Measurements from ENCODE around the gene TMEM143.
A peak's percentile ranks its signal among the peaks of the same experiment; 100 is the strongest.
"Not testable (repeated sequence)": the region's sequence is repeated elsewhere in the genome, so short reads cannot be mapped to it uniquely, and the experiment has no call there.

Gene TMEM143

DNA sequence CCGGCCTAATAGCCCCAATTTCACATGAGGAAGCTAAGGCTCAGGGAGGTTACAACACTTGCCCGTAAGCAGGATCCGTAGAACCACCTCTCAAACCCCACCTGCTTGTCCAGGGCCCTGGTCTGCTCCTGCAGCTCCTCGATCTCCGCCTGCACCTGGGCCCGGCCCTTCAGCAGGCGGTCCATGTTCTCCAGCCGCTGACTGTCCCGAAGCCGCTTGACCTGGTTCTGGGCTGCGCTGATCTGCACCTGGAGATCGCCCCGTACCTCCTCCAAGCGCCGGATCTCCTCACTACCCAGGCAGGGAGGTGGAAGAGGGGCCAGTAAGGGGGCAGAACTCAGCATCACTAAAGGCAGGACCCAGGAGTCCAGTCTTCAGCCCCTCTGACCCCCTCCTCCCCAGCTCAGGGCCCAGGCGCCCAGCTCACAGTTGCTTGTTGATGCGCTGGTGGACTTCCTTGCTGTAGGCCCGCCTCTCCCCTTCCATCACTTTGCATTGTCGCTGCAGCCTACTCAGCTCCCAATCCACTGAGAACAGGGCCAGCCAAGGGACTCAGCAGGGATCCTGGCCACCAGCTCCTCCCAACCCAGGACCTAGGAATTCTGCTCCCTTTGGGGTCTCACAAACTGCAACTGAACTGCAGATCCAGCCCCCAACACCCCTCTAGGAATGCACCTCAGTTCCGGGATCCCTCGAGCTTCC, 45.3 kb downstream of the TMEM143 start:
- no peak for TF ChIP-seq CTCF (conservative IDR thresholded peaks at IDR 0.05; ENCODE audit: low read length)
- no peak overlapping the region for H3K4me3 ChIP-seq (ENCODE audit: low read length)
- DNase-seq (ENCODE audit: low read depth): no peak

GRCh38 chr19:48317708-48317960, 46.1 kb downstream of the TMEM143 start:
- DNase-seq (ENCODE audit: low read depth); H3K4me3 ChIP-seq (ENCODE audit: low read length): not testable (repeated sequence)

DNA sequence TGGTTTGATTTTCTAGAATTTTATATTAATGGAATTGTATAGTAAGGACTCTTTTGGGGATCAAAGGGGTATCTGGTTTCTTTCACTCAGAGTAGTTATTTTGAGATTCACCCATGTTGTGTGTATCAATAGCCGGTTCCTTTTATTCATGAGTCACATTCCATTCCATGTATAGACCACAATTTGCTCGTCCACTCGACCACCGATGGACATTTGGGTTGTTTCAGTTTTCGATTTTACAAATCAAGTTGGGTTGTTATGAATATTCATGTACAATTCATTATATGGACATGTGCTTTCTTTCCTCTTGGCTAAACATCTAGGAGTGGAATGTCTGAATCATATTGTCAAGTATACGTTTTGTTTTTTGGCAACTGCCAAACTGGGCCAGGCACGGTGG, 48.0 kb downstream of the TMEM143 start:
- no peak for TF ChIP-seq CTCF (conservative IDR thresholded peaks at IDR 0.05; ENCODE audit: low read length)
- no peak overlapping the region for H3K4me3 ChIP-seq (ENCODE audit: low read length)
- no peak for DNase-seq (ENCODE audit: low read depth)

DNA sequence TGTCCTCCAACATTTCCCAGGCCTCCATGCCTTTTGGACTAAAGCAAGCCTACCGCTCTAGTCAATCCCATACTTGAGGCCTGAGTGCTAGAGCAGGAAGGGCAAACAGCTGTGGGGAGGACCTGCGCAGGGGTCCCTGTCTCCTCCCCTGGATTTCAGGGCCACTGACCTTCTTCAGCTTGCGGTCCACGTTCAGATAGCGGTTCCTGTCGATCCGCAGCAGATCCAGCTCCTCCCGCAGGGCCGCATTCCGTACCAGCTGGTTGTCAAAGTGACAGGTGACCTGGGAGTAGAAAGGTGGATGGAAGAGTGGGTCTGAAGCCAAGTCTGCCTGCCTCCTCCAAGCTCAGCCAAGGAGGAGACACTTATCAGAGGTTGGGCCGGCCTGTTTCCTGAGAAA, 52.4 kb downstream of the TMEM143 start:
- TF ChIP-seq CTCF (conservative IDR thresholded peaks at IDR 0.05; ENCODE audit: low read length): no peak
- no peak for DNase-seq (ENCODE audit: low read depth)
- H3K4me3 ChIP-seq (ENCODE audit: low read length): no peak overlapping the region

- no peak for DNase-seq (ENCODE audit: low read depth)
- H3K4me3 ChIP-seq (ENCODE audit: low read length): no peak overlapping the region
- TF ChIP-seq CTCF (conservative IDR thresholded peaks at IDR 0.05; ENCODE audit: low read length): no peak
Observed at GRCh38 chr19:48310227-48310626, 53.5 kb downstream of the TMEM143 start.

- DNase-seq (ENCODE audit: low read depth); H3K4me3 ChIP-seq (ENCODE audit: low read length): not testable (repeated sequence)
Observed at GRCh38 chr19:48309731-48310130, 54.0 kb downstream of the TMEM143 start.

DNA sequence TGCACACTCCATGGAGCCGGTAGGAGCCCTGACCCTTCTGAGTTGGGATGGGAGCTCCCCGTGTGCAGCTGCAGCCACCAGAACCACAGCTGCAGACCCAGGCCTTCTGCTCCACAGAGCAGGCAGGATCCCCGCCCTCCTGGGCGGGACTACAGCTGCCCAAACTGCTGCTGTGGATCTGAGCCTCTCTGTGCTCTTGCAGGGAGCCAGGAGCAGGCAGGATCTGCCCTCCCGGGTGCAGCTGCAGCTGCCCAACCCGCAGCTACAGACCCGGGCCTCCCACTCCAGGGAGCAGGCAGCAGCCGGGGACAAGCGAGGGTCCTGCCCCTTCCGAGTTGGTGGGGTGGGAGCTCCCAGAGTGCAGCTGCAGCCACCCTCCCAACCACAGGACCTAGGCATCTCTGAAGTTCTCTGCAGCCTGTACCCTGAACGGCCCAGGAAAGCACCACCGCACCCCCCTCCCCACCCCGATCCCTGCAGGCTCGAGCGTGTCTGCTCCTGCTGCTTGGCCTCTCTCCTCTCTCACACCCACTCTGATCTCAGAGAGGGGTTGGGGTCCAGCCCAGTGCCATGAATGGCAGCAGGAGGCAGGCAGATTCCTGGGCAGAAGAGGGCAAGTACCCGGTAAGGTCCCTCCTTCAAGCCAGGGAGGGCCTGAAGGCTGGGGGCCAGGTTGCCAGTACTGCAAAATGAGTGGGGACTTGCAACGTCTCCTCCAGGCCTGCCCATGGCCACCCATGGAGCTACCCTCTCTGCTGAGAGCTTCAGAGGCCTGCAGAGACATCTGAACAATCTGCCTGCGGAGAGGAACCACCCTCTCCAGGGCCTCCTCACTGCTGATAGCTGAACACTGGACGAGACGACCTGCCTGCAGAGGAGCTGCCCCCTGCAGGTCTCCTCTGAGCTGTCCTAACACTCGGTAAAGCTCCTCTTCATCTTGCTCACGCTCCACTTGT, 54.8 kb downstream of the TMEM143 start:
- TF ChIP-seq CTCF (conservative IDR thresholded peaks at IDR 0.05; ENCODE audit: low read length): peak; percentile 33; the same call in 1 of the 2 replicates
- no peak overlapping the region for H3K4me3 ChIP-seq (ENCODE audit: low read length)
- no peak for DNase-seq (ENCODE audit: low read depth)

DNA sequence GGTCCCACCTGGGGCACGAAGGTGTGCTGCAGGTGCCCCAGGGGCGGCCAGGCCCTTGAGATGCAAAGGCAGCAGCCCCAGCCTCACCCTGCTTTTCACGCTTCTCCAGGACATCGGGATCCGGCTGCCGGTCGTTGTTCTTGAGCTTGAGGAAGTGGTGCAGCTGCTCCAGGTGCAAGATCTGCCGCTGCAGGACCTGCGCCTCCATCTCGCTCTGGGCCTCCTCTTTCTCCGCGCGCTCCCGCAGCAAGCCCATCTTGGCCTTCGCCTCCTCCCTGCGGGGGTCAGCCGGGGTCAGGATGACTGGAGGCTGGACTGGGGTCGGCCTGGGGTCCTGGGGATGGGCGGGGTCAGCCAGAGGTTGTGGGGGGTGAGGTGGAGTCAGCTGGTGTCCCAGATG, 59.9 kb downstream of the TMEM143 start:
- no peak overlapping the region for H3K4me3 ChIP-seq (ENCODE audit: low read length)
- no peak for DNase-seq (ENCODE audit: low read depth)
- no peak for TF ChIP-seq CTCF (conservative IDR thresholded peaks at IDR 0.05; ENCODE audit: low read length)

All from AG10803 (cell line).